ENCODE data around the gene TTLL11.

TTLL11 gene

GRCh38 chr9:122092611-122093506, at the start of gene TTLL11:
TSS of gene TTLL11 (minus strand) at chr9:122093308. CDS start at chr9:122093148, 160 bp downstream.
- no peaks in the 10 kb centered on the region for H3K27me3 Mint-ChIP-seq
- peak within 1 kb of the TSS; percentile 89 for H3K4me3 Mint-ChIP-seq
- peak within 1 kb of the TSS; percentile 74 for H3K27ac Mint-ChIP-seq
- ATAC-seq: peak; percentile 96
- peaks cover 53% of the 10 kb centered on the region for H3K4me1 Mint-ChIP-seq
- H3K9me3 Mint-ChIP-seq: no peaks in the 10 kb centered on the region
- peaks cover 7% of the 10 kb centered on the region for H3K36me3 Mint-ChIP-seq

- no peak overlapping the region for H3K27ac Mint-ChIP-seq
- no peak overlapping the region for H3K4me3 Mint-ChIP-seq
- H3K4me1 Mint-ChIP-seq: no peaks in the 10 kb centered on the region
- H3K27me3 Mint-ChIP-seq: no peaks in the 10 kb centered on the region
- no peak for ATAC-seq
- H3K36me3 Mint-ChIP-seq: peaks cover 42% of the 10 kb centered on the region
- no peaks in the 10 kb centered on the region for H3K9me3 Mint-ChIP-seq
Observed at GRCh38 chr9:122141671-122142070, 48.6 kb upstream of the TTLL11 start.

GRCh38 chr9:122140368-122141193, 47.5 kb upstream of the TTLL11 start:
- Mint-ChIP-seq H3K4me3 (no peak overlapping the region), H3K4me1 (no peaks in the 10 kb centered on the region), H3K27me3 (no peaks in the 10 kb centered on the region), H3K36me3 (peaks cover 37% of the 10 kb centered on the region), H3K9me3 (no peaks in the 10 kb centered on the region), H3K27ac (no peak overlapping the region)
- no peak for ATAC-seq

GRCh38 chr9:122138560-122139268, 45.6 kb upstream of the TTLL11 start:
- Mint-ChIP-seq H3K4me1 (no peaks in the 10 kb centered on the region), H3K36me3 (peaks cover 22% of the 10 kb centered on the region), H3K4me3 (no peak overlapping the region), H3K27me3 (no peaks in the 10 kb centered on the region), H3K9me3 (no peaks in the 10 kb centered on the region), H3K27ac (no peak overlapping the region)
- no peak for ATAC-seq

- H3K9me3 Mint-ChIP-seq: no peaks in the 10 kb centered on the region
- ATAC-seq: no peak
Observed at GRCh38 chr9:122135529-122135859, 42.4 kb upstream of the TTLL11 start.

GRCh38 chr9:122134822-122135528, 41.9 kb upstream of the TTLL11 start:
- H3K27me3 Mint-ChIP-seq: peaks cover 26% of the 10 kb centered on the region
- ATAC-seq: no peak
- H3K36me3 Mint-ChIP-seq: no peaks in the 10 kb centered on the region
- H3K4me1 Mint-ChIP-seq: no peaks in the 10 kb centered on the region
- no peak overlapping the region for H3K27ac Mint-ChIP-seq
- H3K4me3 Mint-ChIP-seq: no peak overlapping the region
- no peaks in the 10 kb centered on the region for H3K9me3 Mint-ChIP-seq

More at GRCh38 chr9:122135529-122135859, 42.4 kb upstream of the TTLL11 start:
- H3K27me3 Mint-ChIP-seq: peaks cover 22% of the 10 kb centered on the region
- H3K27ac Mint-ChIP-seq: no peak overlapping the region
- H3K4me1 Mint-ChIP-seq: no peaks in the 10 kb centered on the region
- H3K36me3 Mint-ChIP-seq: no peaks in the 10 kb centered on the region
- no peak overlapping the region for H3K4me3 Mint-ChIP-seq

- H3K27ac Mint-ChIP-seq: no peak overlapping the region
- no peaks in the 10 kb centered on the region for H3K9me3 Mint-ChIP-seq
- ATAC-seq: no peak
- H3K36me3 Mint-ChIP-seq: no peaks in the 10 kb centered on the region
- H3K4me3 Mint-ChIP-seq: no peak overlapping the region
- H3K27me3 Mint-ChIP-seq: peaks cover 26% of the 10 kb centered on the region
- H3K4me1 Mint-ChIP-seq: no peaks in the 10 kb centered on the region
Observed at GRCh38 chr9:122133984-122134535, 41.0 kb upstream of the TTLL11 start.

GRCh38 chr9:122133263-122133983, 40.3 kb upstream of the TTLL11 start:
- H3K27me3 Mint-ChIP-seq: peaks cover 26% of the 10 kb centered on the region
- no peak for ATAC-seq
- no peaks in the 10 kb centered on the region for H3K9me3 Mint-ChIP-seq
- no peaks in the 10 kb centered on the region for H3K4me1 Mint-ChIP-seq
- no peak overlapping the region for H3K27ac Mint-ChIP-seq
- no peak overlapping the region for H3K4me3 Mint-ChIP-seq
- no peaks in the 10 kb centered on the region for H3K36me3 Mint-ChIP-seq

- Mint-ChIP-seq H3K4me1 (no peaks in the 10 kb centered on the region), H3K36me3 (no peaks in the 10 kb centered on the region), H3K27ac (no peak overlapping the region), H3K4me3 (no peak overlapping the region), H3K9me3 (no peaks in the 10 kb centered on the region), H3K27me3 (peaks cover 32% of the 10 kb centered on the region)
- ATAC-seq: no peak
Observed at GRCh38 chr9:122132539-122132938, 39.4 kb upstream of the TTLL11 start.

- H3K9me3 Mint-ChIP-seq: no peaks in the 10 kb centered on the region
- H3K27me3 Mint-ChIP-seq: peaks cover 41% of the 10 kb centered on the region
- no peak for ATAC-seq
- no peaks in the 10 kb centered on the region for H3K36me3 Mint-ChIP-seq
- H3K4me1 Mint-ChIP-seq: peaks cover 2% of the 10 kb centered on the region
- no peak overlapping the region for H3K27ac Mint-ChIP-seq
- no peak overlapping the region for H3K4me3 Mint-ChIP-seq
Observed at GRCh38 chr9:122131401-122132001, 38.4 kb upstream of the TTLL11 start.

GRCh38 chr9:122130837-122131236, 37.7 kb upstream of the TTLL11 start:
- H3K4me1 Mint-ChIP-seq: peaks cover 9% of the 10 kb centered on the region
- H3K27me3 Mint-ChIP-seq: peaks cover 48% of the 10 kb centered on the region

GRCh38 chr9:122129969-122130368, 36.9 kb upstream of the TTLL11 start:
- Mint-ChIP-seq H3K4me3 (no peak overlapping the region), H3K36me3 (no peaks in the 10 kb centered on the region), H3K4me1 (peaks cover 18% of the 10 kb centered on the region), H3K27ac (no peak overlapping the region), H3K27me3 (peaks cover 56% of the 10 kb centered on the region), H3K9me3 (no peaks in the 10 kb centered on the region)
- no peak for ATAC-seq

More at GRCh38 chr9:122130837-122131236, 37.7 kb upstream of the TTLL11 start:
- Mint-ChIP-seq H3K9me3 (no peaks in the 10 kb centered on the region), H3K4me3 (no peak overlapping the region), H3K27ac (no peak overlapping the region), H3K36me3 (no peaks in the 10 kb centered on the region)
- no peak for ATAC-seq

- Mint-ChIP-seq H3K36me3 (no peaks in the 10 kb centered on the region), H3K9me3 (no peaks in the 10 kb centered on the region), H3K27ac (no peak overlapping the region), H3K4me1 (peaks cover 23% of the 10 kb centered on the region), H3K27me3 (peaks cover 67% of the 10 kb centered on the region), H3K4me3 (no peak overlapping the region)
- ATAC-seq: no peak
Observed at GRCh38 chr9:122128969-122129343, 35.8 kb upstream of the TTLL11 start.
